IMR-90 (cell line): ENCODE results near the gene DCUN1D1. TPM values are rescaled to one million over a fixed set of nuclear protein-coding genes. Genes with fewer than 3 reads are reported as not detected.

ENCODE experiments used
- ATAC-seq: fragments of 200-7000 bp; cut with Tn5 transposase; 2 replicates; pipeline ENCODE4 v1.9.1; 2020; ENCODE audit warnings: low read depth, mild to moderate bottlenecking, moderate library complexity
- BruUV-seq: library from RNA; stranded (reverse); fragments of 400-500 nt; replicated peaks from 2 replicates; lab custom pipeline; 2021; lab: Mats Ljungman, UMichigan
- CTCF ChIA-PET: fragments of 300-600 bp; formaldehyde crosslinking; extraction: SDS; loops from one replicate; lab custom pipeline; 2021; ENCODE audit warnings: antibody characterized with exemption; lab: Yijun Ruan, JAX
- POLR2A ChIA-PET: fragments of 300-600 bp; sonication (Branson Sonifier 250); formaldehyde crosslinking; loops from one replicate; lab custom pipeline; 2022; ENCODE audit warnings: antibody characterized with exemption; ENCODE audit not compliant: unreplicated experiment; lab: Charles Lee
- DNase-seq: peaks from one replicate; pipeline ENCODE4 v3.0.0; 2013
- H2AFZ ChIP-seq: replicated peaks from 2 replicates; pipeline ENCODE3; 2013; ENCODE audit warnings: low read length, mild to moderate bottlenecking; ENCODE audit not compliant: poor library complexity
- H2AK5ac ChIP-seq: 2 replicates; pipeline ENCODE4 v1.6.1; 2013; ENCODE audit warnings: low read depth, low read length, inconsistent platforms
- H2AK9ac ChIP-seq: replicated peaks from 2 replicates; pipeline ENCODE3; 2013; ENCODE audit warnings: mild to moderate bottlenecking, low read depth, low read length, moderate library complexity; ENCODE audit not compliant: poor library complexity
- H2BK120ac ChIP-seq: 2 replicates; pipeline ENCODE4 v1.6.1; 2013; ENCODE audit warnings: low read depth, low read length, inconsistent platforms
- H2BK15ac ChIP-seq: 3 replicates; pipeline ENCODE4 v1.6.1; 2013; ENCODE audit warnings: low read depth, low read length, inconsistent platforms
- H2BK20ac ChIP-seq: 2 replicates; pipeline ENCODE4 v1.6.1; 2013; ENCODE audit warnings: low read depth, mild to moderate bottlenecking, inconsistent platforms, low read length, moderate library complexity
- H2BK5ac ChIP-seq: 2 replicates; pipeline ENCODE4 v1.6.1; 2013; ENCODE audit warnings: mild to moderate bottlenecking, low read depth, low read length, inconsistent platforms; ENCODE audit not compliant: poor library complexity, severe bottlenecking
- H3K14ac ChIP-seq: replicated peaks from 2 replicates; pipeline ENCODE4 v1.6.1; 2013; ENCODE audit warnings: low read depth, low read length, inconsistent platforms
- H3K18ac ChIP-seq: 2 replicates; pipeline ENCODE4 v1.6.1; 2013; ENCODE audit warnings: low read depth, low read length, control low read depth
- H3K23ac ChIP-seq: 2 replicates; pipeline ENCODE4 v1.6.1; 2013; ENCODE audit warnings: low read depth, low read length, inconsistent platforms
- H3K27ac ChIP-seq: 2 replicates; pipeline ENCODE4 v1.5.1; 2013; ENCODE audit warnings: mild to moderate bottlenecking, control low read depth, low read length; ENCODE audit not compliant: insufficient read depth
- H3K27me3 ChIP-seq: 2 replicates; pipeline ENCODE4 v1.6.1; 2013; ENCODE audit warnings: low read length; ENCODE audit not compliant: control insufficient read depth, insufficient read depth
- H3K36me3 ChIP-seq: 2 replicates; pipeline ENCODE4 v1.6.1; 2013; ENCODE audit warnings: low read length, mixed read lengths; ENCODE audit not compliant: control insufficient read depth, insufficient read depth
- H3K4ac ChIP-seq: 2 replicates; pipeline ENCODE4 v1.6.1; 2013; ENCODE audit warnings: low read depth, low read length, inconsistent platforms
- H3K4me1 ChIP-seq: 2 replicates; pipeline ENCODE4 v1.6.1; 2013; ENCODE audit warnings: low read length, mixed read lengths; ENCODE audit not compliant: control insufficient read depth, insufficient read depth
- H3K4me2 ChIP-seq: 2 replicates; pipeline ENCODE4 v1.6.1; 2013; ENCODE audit warnings: low read depth, mild to moderate bottlenecking, control low read depth, low read length, moderate library complexity
- H3K4me3 ChIP-seq: 2 replicates; pipeline ENCODE4 v1.5.1; 2013; ENCODE audit warnings: low read depth, mild to moderate bottlenecking, control low read depth, low read length, moderate library complexity; ENCODE audit not compliant: insufficient read depth
- H3K56ac ChIP-seq: 2 replicates; pipeline ENCODE4 v1.6.1; 2013; ENCODE audit warnings: low read length, inconsistent platforms; ENCODE audit not compliant: insufficient read depth; ENCODE audit errors: extremely low read depth
- H3K79me1 ChIP-seq, 2 experiments: 2 replicates each; pipeline ENCODE4 v1.6.1; 2013; ENCODE audit warnings: low read length in 2 of 2, inconsistent platforms in 1 of 2, low read depth in 1 of 2
- H3K9ac ChIP-seq: 2 replicates; pipeline ENCODE4 v1.6.1; 2013; ENCODE audit warnings: low read depth, low read length, control low read depth
- H3K9me1 ChIP-seq: 2 replicates; pipeline ENCODE4 v1.6.1; 2013; ENCODE audit warnings: low read length, inconsistent platforms; ENCODE audit not compliant: insufficient read depth
- H3K9me3 ChIP-seq: 2 replicates; pipeline ENCODE4 v1.6.1; 2013; ENCODE audit warnings: low read length; ENCODE audit not compliant: control insufficient read depth, insufficient read depth
- H4K20me1 ChIP-seq: 2 replicates; pipeline ENCODE4 v1.6.1; 2013; ENCODE audit warnings: low read length, inconsistent platforms; ENCODE audit not compliant: insufficient read depth
- H4K5ac ChIP-seq: 2 replicates; pipeline ENCODE4 v1.6.1; 2013; ENCODE audit warnings: mild to moderate bottlenecking, low read depth, low read length, control low read depth
- H4K8ac ChIP-seq, 2 experiments: 2 replicates each; pipeline ENCODE4 v1.6.1; 2013; ENCODE audit warnings: low read depth in 2 of 2, low read length in 2 of 2, control low read depth in 1 of 2, inconsistent platforms in 1 of 2
- H4K91ac ChIP-seq: 2 replicates; pipeline ENCODE4 v1.6.1; 2013; ENCODE audit warnings: low read depth, low read length, inconsistent platforms; ENCODE audit not compliant: insufficient read depth
- NFE2L2 ChIP-seq: fragments of 150-350 bp; IDR thresholded peaks from 2 replicates; pipeline ENCODE4 v1.6.1; 2016; ENCODE audit warnings: low read depth, mild to moderate bottlenecking, low read length
- POLR2A ChIP-seq: IDR thresholded peaks from 2 replicates; pipeline ENCODE4 v1.6.1; 2012; ENCODE audit warnings: mild to moderate bottlenecking, low read depth, low read length
- WGBS, 2 experiments: methylation state at CpG; one replicate each; pipeline versions ENCODE4 v1.1.5 to v1.1.7; 2013; ENCODE audit warnings: missing lambda C conversion rate in 2 of 2; ENCODE audit not compliant: insufficient read length in 1 of 2; ENCODE audit errors: extremely low coverage in 2 of 2; 5-methylcytosine and 5-hydroxymethylcytosine counted together
- dilution Hi-C: fragments of 300-500 bp; cut with HindIII; formaldehyde crosslinking; loops from one replicate; pipeline ENCODE4 v1.14.3; 2018; ENCODE audit warnings: low sequenced_read_pairs; ENCODE audit not compliant: unreplicated experiment
- in situ Hi-C: fragments of 300-500 bp; cut with MboI; formaldehyde crosslinking; loops from 3 replicates; pipeline ENCODE4 v1.14.3; 2019; ENCODE audit warnings: low sequenced_read_pairs, inconsistent platforms, mixed read lengths
- intact Hi-C: fragments of 100-400 bp; cut with micrococcal nuclease; formaldehyde crosslinking; loops from 2 replicates; pipeline ENCODE4 v1.10.0; 2022
- polyA plus RNA-seq, 3 experiments: library from polyadenylated mRNA; depleted of rRNA; stranded (reverse); fragments of >200 nt; gene quantifications; 2 replicates each; pipeline ENCODE4 v1.2.3, GENCODE V29; 2012; ENCODE audit warnings: low replicate concordance in 1 of 3
- total RNA-seq: library from RNA; depleted of rRNA; stranded (reverse); fragments of >200 nt; gene quantifications from 2 replicates; pipeline ENCODE4 v1.2.3, GENCODE V29; 2012

DCUN1D1 gene
- total and polyA plus RNA-seq, 2 of the 4 experiments (the other 2 are of a cell fraction) = 12.5 to 17.7 TPM

GRCh38 chr3:182896553-182896952, 83.8 kb downstream of the DCUN1D1 start:
- Histone ChIP-seq H4K20me1 (no peaks in the 10 kb centered on the region), H3K27me3 (no peaks in the 10 kb centered on the region), H3K36me3 (peaks cover 3% of the 10 kb centered on the region; the same call in 1 of the 2 replicates), H2BK15ac (no peak overlapping the region), H2AFZ (no peak overlapping the region), H4K8ac (no peak overlapping the region), H2BK120ac (no peak overlapping the region), H3K9me1 (no peaks in the 10 kb centered on the region), H4K5ac (no peak overlapping the region), H2BK5ac (no peak overlapping the region), H3K4ac (no peak overlapping the region), H3K14ac (no peak overlapping the region), H3K27ac (no peak overlapping the region), H3K4me1 (no peaks in the 10 kb centered on the region), H2BK20ac (no peak overlapping the region), H3K56ac (no peak overlapping the region), H3K4me2 (no peak overlapping the region), H3K9me3 (no peaks in the 10 kb centered on the region), H3K18ac (no peak overlapping the region), H4K91ac (no peak overlapping the region), H3K4me3 (no peak overlapping the region), H3K23ac (no peak overlapping the region), H3K9ac (no peak overlapping the region), H2AK5ac (no peak overlapping the region), H2AK9ac (no peak overlapping the region), H3K79me1 (no peaks in the 10 kb centered on the region; a peak in 1 of 4 replicates)
- WGBS, 2 experiments = no CpG with 5 or more reads among the region's 2 CpGs
- no TSS peak for BruUV-seq
- in situ Hi-C loops (no loop called here), dilution Hi-C loops (no loop called here), intact Hi-C loops (no loop called here)
- ATAC-seq (no peak), DNase-seq (no peak)
- ChIA-PET POLR2A (no interaction called here), CTCF (interaction anchor here (0.6 kb wide), 1 partner anchor 1508 kb away, joined by 3 read pairs; no protein-coding TSS in a partner anchor)
- TF ChIP-seq POLR2A (no peak), NFE2L2 (no peak)
